ENCODE data around the gene CPN2.

CPN2 gene

GRCh38 chr3:194380326-194380725, 29.2 kb upstream of the CPN2 start:
- DNase-seq (ENCODE audit: low spot score), result no peak

GRCh38 chr3:194379651-194380050, 28.5 kb upstream of the CPN2 start:
- DNase-seq (ENCODE audit: low spot score), result no peak

- no peak for DNase-seq (ENCODE audit: low spot score)
These were observed 28.1 kb upstream of the CPN2 start for GRCh38 chr3:194379231-194379630.

- DNase-seq (ENCODE audit: low spot score), result no peak
These were observed 26.6 kb upstream of the CPN2 start for GRCh38 chr3:194377708-194378107.

GRCh38 chr3:194376241-194376560, 25.1 kb upstream of the CPN2 start:
- no peak for DNase-seq (ENCODE audit: low spot score)

GRCh38 chr3:194375473-194376240, 24.5 kb upstream of the CPN2 start:
- no peak for DNase-seq (ENCODE audit: low spot score)

GRCh38 chr3:194374935-194375334, 23.8 kb upstream of the CPN2 start:
- no peak for DNase-seq (ENCODE audit: low spot score)

- no peak for DNase-seq (ENCODE audit: low spot score)
These were observed 22.8 kb upstream of the CPN2 start for GRCh38 chr3:194373899-194374298.

- DNase-seq (ENCODE audit: low spot score), result no peak
These were observed 21.9 kb upstream of the CPN2 start for GRCh38 chr3:194373028-194373427.

GRCh38 chr3:194370753-194371152, 19.6 kb upstream of the CPN2 start:
- DNase-seq (ENCODE audit: low spot score), result no peak

GRCh38 chr3:194369522-194370279, 18.6 kb upstream of the CPN2 start, which contains the start of gene LRRC15:
Gene LRRC15 (minus strand): TSS chr3:194369743. CDS start chr3:194361043, 8,700 bp downstream.
- peak; percentile 16 for DNase-seq (ENCODE audit: low spot score)

GRCh38 chr3:194368918-194369317, 17.8 kb upstream of the CPN2 start:
- DNase-seq (ENCODE audit: low spot score), result no peak

- no peak for DNase-seq (ENCODE audit: low spot score)
These were observed 17.1 kb upstream of the CPN2 start for GRCh38 chr3:194367992-194368841.

GRCh38 chr3:194365978-194366490, 14.9 kb upstream of the CPN2 start:
- DNase-seq (ENCODE audit: low spot score), result no peak

- DNase-seq (ENCODE audit: low spot score), result no peak
These were observed 14.4 kb upstream of the CPN2 start for GRCh38 chr3:194365526-194365925.

GRCh38 chr3:194364652-194365434, 13.7 kb upstream of the CPN2 start:
- no peak for DNase-seq (ENCODE audit: low spot score)

GRCh38 chr3:194364314-194364651, 13.2 kb upstream of the CPN2 start:
- DNase-seq (ENCODE audit: low spot score), result no peak

GRCh38 chr3:194360568-194360967, 9.4 kb upstream of the CPN2 start:
- no peak for DNase-seq (ENCODE audit: low spot score)

- no peak for DNase-seq (ENCODE audit: low spot score)
These were observed 6.6 kb upstream of the CPN2 start for GRCh38 chr3:194357681-194358080.

- DNase-seq (ENCODE audit: low spot score), result no peak
These were observed 4.3 kb upstream of the CPN2 start for GRCh38 chr3:194355379-194355778.

GRCh38 chr3:194354315-194354714, 3.2 kb upstream of the CPN2 start:
- DNase-seq (ENCODE audit: low spot score), result no peak
